ES-I3 (cell line): ENCODE data around the gene COX7A1.

Source experiments
- H3K36me3 ChIP-seq: 2 replicates; pipeline ENCODE4 v1.6.1; 2013; ENCODE audit warnings: mild to moderate bottlenecking, low read length, control low read depth, moderate library complexity; ENCODE audit not compliant: insufficient read depth
- H3K4me1 ChIP-seq: 2 replicates; pipeline ENCODE4 v1.6.1; 2013; ENCODE audit warnings: mild to moderate bottlenecking, control low read depth, low read length; ENCODE audit not compliant: insufficient read depth
- H3K9ac ChIP-seq: 2 replicates; pipeline ENCODE4 v1.6.1; 2013; ENCODE audit warnings: low read depth, mild to moderate bottlenecking, low read length, moderate library complexity
- H3K9me3 ChIP-seq: 2 replicates; pipeline ENCODE4 v1.6.1; 2013; ENCODE audit warnings: mild to moderate bottlenecking, low read length, moderate library complexity; ENCODE audit not compliant: control insufficient read depth, insufficient read depth

COX7A1 gene

GRCh38 chr19:36152019-36152351 lies 262 bp downstream of the COX7A1 start:
- H3K4me1 ChIP-seq: peaks cover 3% of the 10 kb centered on the region; the same call in 1 of the 2 replicates
- no peaks in the 10 kb centered on the region for H3K9me3 ChIP-seq
- peak overlapping the region; percentile 54 for H3K9ac ChIP-seq
- peaks cover 6% of the 10 kb centered on the region; the same call in 1 of the 2 replicates for H3K36me3 ChIP-seq

- Histone ChIP-seq H3K9me3 (no peaks in the 10 kb centered on the region), H3K4me1 (peaks cover 3% of the 10 kb centered on the region; the same call in 1 of the 2 replicates), H3K36me3 (peaks cover 8% of the 10 kb centered on the region), H3K9ac (peak overlapping the region; percentile 54)
Measured at GRCh38 chr19:36151144-36152018, 866 bp downstream of the COX7A1 start.

GRCh38 chr19:36150586-36150985 lies 1.7 kb downstream of the COX7A1 start:
- peaks cover 16% of the 10 kb centered on the region for H3K36me3 ChIP-seq
- no peak overlapping the region for H3K9ac ChIP-seq
- H3K4me1 ChIP-seq: peaks cover 3% of the 10 kb centered on the region; the same call in 1 of the 2 replicates
- no peaks in the 10 kb centered on the region for H3K9me3 ChIP-seq

GRCh38 chr19:36149673-36150406 lies 2.4 kb downstream of the COX7A1 start:
- Histone ChIP-seq H3K9ac (no peak overlapping the region), H3K9me3 (no peaks in the 10 kb centered on the region), H3K36me3 (peaks cover 17% of the 10 kb centered on the region), H3K4me1 (no peaks in the 10 kb centered on the region)

GRCh38 chr19:36144624-36145023 lies 7.6 kb downstream of the COX7A1 start:
- H3K9ac ChIP-seq: no peak overlapping the region
- peaks cover 26% of the 10 kb centered on the region for H3K36me3 ChIP-seq
- no peaks in the 10 kb centered on the region for H3K9me3 ChIP-seq
- no peaks in the 10 kb centered on the region for H3K4me1 ChIP-seq

- peaks cover 26% of the 10 kb centered on the region for H3K36me3 ChIP-seq
- no peaks in the 10 kb centered on the region for H3K9me3 ChIP-seq
Measured at GRCh38 chr19:36142496-36142895, 9.8 kb downstream of the COX7A1 start.

GRCh38 chr19:36142046-36142445 lies 10.2 kb downstream of the COX7A1 start:
- Histone ChIP-seq H3K9me3 (no peaks in the 10 kb centered on the region), H3K4me1 (no peaks in the 10 kb centered on the region), H3K9ac (no peak overlapping the region), H3K36me3 (peaks cover 24% of the 10 kb centered on the region)

More at GRCh38 chr19:36142496-36142895, 9.8 kb downstream of the COX7A1 start:
- Histone ChIP-seq H3K9ac (no peak overlapping the region), H3K4me1 (no peaks in the 10 kb centered on the region)

GRCh38 chr19:36141039-36141927 lies 11.0 kb downstream of the COX7A1 start:
- no peaks in the 10 kb centered on the region for H3K9me3 ChIP-seq
- no peaks in the 10 kb centered on the region; the same call in 1 of the 2 replicates for H3K4me1 ChIP-seq
- peak overlapping the region; percentile 86; the same call in 1 of the 2 replicates for H3K9ac ChIP-seq
- H3K36me3 ChIP-seq: peaks cover 21% of the 10 kb centered on the region

GRCh38 chr19:36140304-36141038 lies 11.8 kb downstream of the COX7A1 start:
- Histone ChIP-seq H3K4me1 (no peaks in the 10 kb centered on the region; the same call in 1 of the 2 replicates), H3K9ac (peak overlapping the region; percentile 86), H3K36me3 (peaks cover 14% of the 10 kb centered on the region), H3K9me3 (no peaks in the 10 kb centered on the region)

- Histone ChIP-seq H3K9me3 (no peaks in the 10 kb centered on the region), H3K9ac (peak within 1 kb of the TSS; percentile 86), H3K36me3 (peaks cover 12% of the 10 kb centered on the region), H3K4me1 (no peaks in the 10 kb centered on the region; the same call in 1 of the 2 replicates)
Measured at GRCh38 chr19:36139473-36140303, 12.6 kb downstream of the COX7A1 start, which contains the start of gene CAPNS1. Gene CAPNS1 (plus strand): TSS chr19:36140066. CDS start chr19:36141012, 946 bp downstream.

- Histone ChIP-seq H3K9ac (peak overlapping the region; percentile 86), H3K4me1 (no peaks in the 10 kb centered on the region; the same call in 1 of the 2 replicates), H3K9me3 (no peaks in the 10 kb centered on the region), H3K36me3 (peaks cover 9% of the 10 kb centered on the region; the same call in 1 of the 2 replicates)
Measured at GRCh38 chr19:36139120-36139472, 13.2 kb downstream of the COX7A1 start.

- no peak overlapping the region for H3K9ac ChIP-seq
- H3K9me3 ChIP-seq: no peaks in the 10 kb centered on the region
- H3K4me1 ChIP-seq: no peaks in the 10 kb centered on the region; the same call in 1 of the 2 replicates
- no peaks in the 10 kb centered on the region for H3K36me3 ChIP-seq
Measured at GRCh38 chr19:36136964-36137686, 15.1 kb downstream of the COX7A1 start.
